Body of pancreas (tissue), 4 donors: Measurements from ENCODE around the gene DYNLT3.

Experiments used
- POLR2A ChIP-seq, 3 donors: fragments of 450-650 bp; IDR thresholded peaks; one replicate each; pipeline ENCODE4 v1.6.1; 2016; ENCODE audit warnings: antibody characterized with exemption in 3 of 3, mild to moderate bottlenecking in 2 of 3
- TF ChIP-seq, protein P1 (sequence below), 7 experiments: fragments of 450-650 bp in 4 of 7; fragments of 200-600 bp in 3 of 7; sonication (generic) in 3 of 7; IDR thresholded peaks; one replicate each; pipeline ENCODE4 v1.5.1; 2016 to 2019; ENCODE audit warnings: antibody characterized with exemption in 7 of 7

DNA sequence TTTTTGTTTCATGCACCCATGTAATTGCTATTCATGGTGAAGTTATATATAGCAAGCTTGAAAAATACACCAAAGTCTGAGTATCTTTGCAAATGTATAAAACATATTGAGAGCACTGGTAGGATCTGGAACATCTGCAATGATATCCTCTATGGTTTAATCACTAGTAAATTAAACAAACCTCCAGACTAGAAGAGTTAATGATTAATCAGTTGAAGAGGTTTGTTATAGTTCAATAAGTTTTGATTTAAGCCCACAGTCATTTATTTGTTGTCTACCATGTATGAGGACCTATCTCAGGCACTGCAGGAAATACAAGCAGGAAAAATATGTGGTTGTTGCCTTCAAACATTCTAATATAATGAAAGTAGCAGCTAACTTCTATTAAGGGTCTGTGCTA lies 51.1 kb downstream of the DYNLT3 start:
- TF ChIP-seq, protein P1, sequence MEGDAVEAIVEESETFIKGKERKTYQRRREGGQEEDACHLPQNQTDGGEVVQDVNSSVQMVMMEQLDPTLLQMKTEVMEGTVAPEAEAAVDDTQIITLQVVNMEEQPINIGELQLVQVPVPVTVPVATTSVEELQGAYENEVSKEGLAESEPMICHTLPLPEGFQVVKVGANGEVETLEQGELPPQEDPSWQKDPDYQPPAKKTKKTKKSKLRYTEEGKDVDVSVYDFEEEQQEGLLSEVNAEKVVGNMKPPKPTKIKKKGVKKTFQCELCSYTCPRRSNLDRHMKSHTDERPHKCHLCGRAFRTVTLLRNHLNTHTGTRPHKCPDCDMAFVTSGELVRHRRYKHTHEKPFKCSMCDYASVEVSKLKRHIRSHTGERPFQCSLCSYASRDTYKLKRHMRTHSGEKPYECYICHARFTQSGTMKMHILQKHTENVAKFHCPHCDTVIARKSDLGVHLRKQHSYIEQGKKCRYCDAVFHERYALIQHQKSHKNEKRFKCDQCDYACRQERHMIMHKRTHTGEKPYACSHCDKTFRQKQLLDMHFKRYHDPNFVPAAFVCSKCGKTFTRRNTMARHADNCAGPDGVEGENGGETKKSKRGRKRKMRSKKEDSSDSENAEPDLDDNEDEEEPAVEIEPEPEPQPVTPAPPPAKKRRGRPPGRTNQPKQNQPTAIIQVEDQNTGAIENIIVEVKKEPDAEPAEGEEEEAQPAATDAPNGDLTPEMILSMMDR (IDR thresholded peaks at IDR 0.05), result no peak
- no peak for TF ChIP-seq POLR2A (IDR thresholded peaks at IDR 0.05)
